ENCODE results near the gene AQP12B. TPM values are rescaled to one million over a fixed set of nuclear protein-coding genes. Genes with fewer than 3 reads are reported as not detected.

The AQP12B gene
- total RNA-seq, 3 donors from 2014 or later (not counting 1 experiment from before 2014, with no cell fraction given), result not detected

DNA sequence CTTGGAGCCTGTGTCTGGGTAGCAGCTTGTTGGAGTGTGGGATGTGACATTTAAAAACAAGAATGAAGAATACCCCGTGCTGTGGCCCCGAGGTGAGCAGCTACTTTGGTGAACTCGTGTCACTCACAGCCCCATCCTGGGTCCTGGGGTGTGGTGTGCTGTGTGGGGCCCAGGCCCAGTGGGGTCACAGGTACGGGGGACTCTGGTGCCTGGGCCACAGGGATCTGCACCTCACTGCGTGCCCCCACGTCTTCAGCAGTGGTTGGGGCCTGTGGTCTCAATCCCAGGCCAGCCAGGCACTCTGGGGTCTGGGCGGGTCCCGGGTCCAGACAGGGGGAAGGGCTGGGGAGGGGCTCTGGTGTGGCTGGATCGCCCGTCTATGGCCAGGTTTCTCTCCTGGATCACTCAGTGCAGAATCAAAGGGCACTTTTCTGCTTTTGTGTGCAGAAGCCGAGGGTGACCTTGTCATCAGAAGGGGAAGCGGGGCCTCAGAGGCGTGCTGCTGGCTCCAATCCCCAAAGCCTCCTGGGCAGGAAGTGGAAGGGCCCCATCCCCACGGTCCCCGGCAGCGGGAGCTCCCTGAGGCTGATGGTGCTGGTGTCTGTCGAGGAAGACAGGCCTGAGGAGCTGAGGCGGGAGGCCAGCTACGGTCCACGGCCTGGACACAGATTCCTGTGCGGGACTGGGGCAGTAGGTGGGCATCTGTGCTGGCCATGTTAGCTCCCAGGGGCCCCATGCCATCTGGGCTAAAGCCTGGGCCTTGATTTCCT lies 56.0 kb downstream of the AQP12B start:
- Mint-ChIP-seq H3K4me1 (peaks cover 25 to 42% of the 10 kb centered on the region in 2 donors), H3K27ac (peak overlapping the region in 1 of 2 donors; percentile 91), H3K36me3 (no peaks in the 10 kb centered on the region), H3K9me3 (no peaks in the 10 kb centered on the region), H3K27me3 (ENCODE audit: low read depth in 2 of 2) (no peaks in the 10 kb centered on the region), H3K4me3 (peak overlapping the region; percentile 13)
- ATAC-seq (no peak), DNase-seq (peak in 1 of 2 donors; percentile 39)
- intact Hi-C loops (cut with micrococcal nuclease), result no loop called here
- Histone ChIP-seq H3K36me3 (ENCODE audit: control insufficient read depth, insufficient read depth, low read length) (no peaks in the 10 kb centered on the region), H3K9me3 (ENCODE audit: control insufficient read depth, insufficient read depth, low read length) (no peaks in the 10 kb centered on the region), H3K4me3 (ENCODE audit: low read length) (no peak overlapping the region), H3K4me1 (ENCODE audit: control insufficient read depth, insufficient read depth, low read length) (peaks cover 59% of the 10 kb centered on the region), H3K27ac (ENCODE audit: low read length) (peak overlapping the region; percentile 32), H3K27me3 (ENCODE audit: control insufficient read depth, insufficient read depth, low read length) (no peaks in the 10 kb centered on the region)
- TF ChIP-seq, protein P1, sequence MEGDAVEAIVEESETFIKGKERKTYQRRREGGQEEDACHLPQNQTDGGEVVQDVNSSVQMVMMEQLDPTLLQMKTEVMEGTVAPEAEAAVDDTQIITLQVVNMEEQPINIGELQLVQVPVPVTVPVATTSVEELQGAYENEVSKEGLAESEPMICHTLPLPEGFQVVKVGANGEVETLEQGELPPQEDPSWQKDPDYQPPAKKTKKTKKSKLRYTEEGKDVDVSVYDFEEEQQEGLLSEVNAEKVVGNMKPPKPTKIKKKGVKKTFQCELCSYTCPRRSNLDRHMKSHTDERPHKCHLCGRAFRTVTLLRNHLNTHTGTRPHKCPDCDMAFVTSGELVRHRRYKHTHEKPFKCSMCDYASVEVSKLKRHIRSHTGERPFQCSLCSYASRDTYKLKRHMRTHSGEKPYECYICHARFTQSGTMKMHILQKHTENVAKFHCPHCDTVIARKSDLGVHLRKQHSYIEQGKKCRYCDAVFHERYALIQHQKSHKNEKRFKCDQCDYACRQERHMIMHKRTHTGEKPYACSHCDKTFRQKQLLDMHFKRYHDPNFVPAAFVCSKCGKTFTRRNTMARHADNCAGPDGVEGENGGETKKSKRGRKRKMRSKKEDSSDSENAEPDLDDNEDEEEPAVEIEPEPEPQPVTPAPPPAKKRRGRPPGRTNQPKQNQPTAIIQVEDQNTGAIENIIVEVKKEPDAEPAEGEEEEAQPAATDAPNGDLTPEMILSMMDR (IDR thresholded peaks at IDR 0.05), result no peak
- 42% methylated on average over 21 of the region's 21 CpGs for WGBS (ENCODE audit: insufficient coverage)

Other genes starting within 250 kb of the AQP12B start
- gene GPC1, start 247.2 kb downstream of the AQP12B start, total RNA-seq, result 1 to 10 TPM in 1 of 3 donors, under 1 TPM in 2; 0.79 to 1.4 (median 0.94) TPM
- 10 to 100 TPM; 43.8 to 51.5 (median 46.6) TPM for gene ANKMY1, start 124.9 kb downstream of the AQP12B start, total RNA-seq
- 10 to 100 TPM; 13.5 to 25.2 (median 18.5) TPM for gene DUSP28, start 122.5 kb downstream of the AQP12B start, total RNA-seq
- 100 to 1,000 TPM; 145 to 167 (median 164) TPM for gene RNPEPL1, start 114.4 kb downstream of the AQP12B start, total RNA-seq
- gene CAPN10, start 96.2 kb downstream of the AQP12B start, total RNA-seq, result 10 to 100 TPM; 69.3 to 95.1 (median 91.0) TPM
- gene GPR35, start 57.4 kb downstream of the AQP12B start, total RNA-seq, result 10 to 100 TPM; 10.6 to 19.7 (median 15.7) TPM
- not detected for gene AQP12A, start 9.0 kb upstream of the AQP12B start, total RNA-seq
- under 1 TPM in 1 of 3 donors, not detected in 2; 0.09 TPM for gene KIF1A, start 137.3 kb upstream of the AQP12B start, total RNA-seq
- not detected for gene AGXT, start 185.9 kb upstream of the AQP12B start, total RNA-seq
- gene MAB21L4, start 213.3 kb upstream of the AQP12B start, total RNA-seq, result not detected
- under 1 TPM in 1 of 3 donors, not detected in 2; 0.14 TPM for gene CROCC2, start 223.5 kb upstream of the AQP12B start, total RNA-seq

All from natural killer cell (primary cell).